ENCODE measurements around the gene TBC1D3B.

- TF ChIP-seq MYC (IDR thresholded peaks at IDR 0.05; ENCODE audit: insufficient read depth, insufficient read length, insufficient replicate concordance, low read length, severe bottlenecking) (no peak), LARP7 (IDR thresholded peaks at IDR 0.05) (no peak), CTCF (IDR thresholded peaks at IDR 0.05 in 2 of 3, conservative IDR thresholded peaks at IDR 0.05 in 1 of 3; ENCODE audit: control insufficient read depth in 2 of 3, extremely low read depth in 1 of 3, insufficient read depth in 1 of 3, low read depth in 3 of 3, low read length in 3 of 3) (no peak), USF1 (IDR thresholded peaks at IDR 0.05; ENCODE audit: borderline replicate concordance, extremely low read length, insufficient read depth, low read depth, low read length) (no peak), SREBF1 (IDR thresholded peaks at IDR 0.05; ENCODE audit: low read length) (no peak), PML (IDR thresholded peaks at IDR 0.05; ENCODE audit: low read length) (no peak), MXI1 (IDR thresholded peaks at IDR 0.05; ENCODE audit: low read depth, low read length) (no peak), NFIC (IDR thresholded peaks at IDR 0.05; ENCODE audit: low read depth, low read length) (no peak)
Measured at GRCh38 chr17:36135465-36135864, 41.0 kb downstream of the TBC1D3B start.
